Measurements from ENCODE around the gene STAB1.
"Not testable (repeated sequence)": the region's sequence is repeated elsewhere in the genome, so short reads cannot be mapped to it uniquely, and the experiment has no call there.

The STAB1 gene

GRCh38 chr3:52525680-52526561, 30.8 kb downstream of the STAB1 start:
- DNase-seq (ENCODE audit: low read depth), result no peak
- no peak overlapping the region for H3K4me3 ChIP-seq (ENCODE audit: low read depth, low read length)
- TF ChIP-seq CTCF (IDR thresholded peaks at IDR 0.05; ENCODE audit: control insufficient read depth, extremely low read depth, insufficient read depth), result no peak

GRCh38 chr3:52526671-52527038, 31.5 kb downstream of the STAB1 start:
- not testable (repeated sequence) for DNase-seq (ENCODE audit: low read depth); H3K4me3 ChIP-seq (ENCODE audit: low read depth, low read length)

GRCh38 chr3:52527039-52527731, 32.0 kb downstream of the STAB1 start:
- no peak for TF ChIP-seq CTCF (IDR thresholded peaks at IDR 0.05; ENCODE audit: control insufficient read depth, extremely low read depth, insufficient read depth)
- no peak for DNase-seq (ENCODE audit: low read depth)
- no peak overlapping the region for H3K4me3 ChIP-seq (ENCODE audit: low read depth, low read length)

- TF ChIP-seq CTCF (IDR thresholded peaks at IDR 0.05; ENCODE audit: control insufficient read depth, extremely low read depth, insufficient read depth), result no peak
- no peak for DNase-seq (ENCODE audit: low read depth)
- H3K4me3 ChIP-seq (ENCODE audit: low read depth, low read length), result no peak overlapping the region
These were observed 32.8 kb downstream of the STAB1 start for GRCh38 chr3:52527732-52528585.

GRCh38 chr3:52528586-52529375, 33.6 kb downstream of the STAB1 start:
- no peak for TF ChIP-seq CTCF (IDR thresholded peaks at IDR 0.05; ENCODE audit: control insufficient read depth, extremely low read depth, insufficient read depth)
- no peak overlapping the region for H3K4me3 ChIP-seq (ENCODE audit: low read depth, low read length)
- no peak for DNase-seq (ENCODE audit: low read depth)

GRCh38 chr3:52529376-52530333, 34.5 kb downstream of the STAB1 start:
- no peak overlapping the region for H3K4me3 ChIP-seq (ENCODE audit: low read depth, low read length)
- TF ChIP-seq CTCF (IDR thresholded peaks at IDR 0.05; ENCODE audit: control insufficient read depth, extremely low read depth, insufficient read depth), result no peak
- no peak for DNase-seq (ENCODE audit: low read depth)
